Measurements from ENCODE around the gene DLGAP1. TPM values are rescaled to one million over a fixed set of nuclear protein-coding genes. Genes with fewer than 3 reads are reported as not detected.

DLGAP1 gene
- polyA plus RNA-seq, 1 donor from 2014 or later: 4.5 TPM

- Histone ChIP-seq H3K27ac (ENCODE audit: low read length) (no peak overlapping the region), H2AFZ (ENCODE audit: low read depth, low read length) (no peak overlapping the region), H3K27me3 (ENCODE audit: insufficient read depth, low read depth, low read length) (no peaks in the 10 kb centered on the region), H3K9me2 (ENCODE audit: insufficient read depth, low read length) (no peaks in the 10 kb centered on the region), H3K79me2 (replicated peaks; ENCODE audit: insufficient read depth, low read length) (no peaks in the 10 kb centered on the region), H3K4me3 (ENCODE audit: low read length) (no peak overlapping the region), H3K9ac (ENCODE audit: low read length) (no peak overlapping the region), H3K36me3 (ENCODE audit: insufficient read depth, low read length) (no peaks in the 10 kb centered on the region), H3F3A (ENCODE audit: insufficient read depth, low read length, poor library complexity, severe bottlenecking) (no peaks in the 10 kb centered on the region), H3K9me3 (ENCODE audit: low read length) (no peaks in the 10 kb centered on the region), H4K20me1 (ENCODE audit: insufficient read depth) (no peaks in the 10 kb centered on the region), H3K4me2 (ENCODE audit: low read length) (no peak overlapping the region)
- TF ChIP-seq SMC3 (conservative IDR thresholded peaks at IDR 0.05; ENCODE audit: poor library complexity): no peak
- no peak for TF ChIP-seq EZH2 (IDR thresholded peaks at IDR 0.05; ENCODE audit: borderline replicate concordance, insufficient read depth, low read length, poor library complexity, severe bottlenecking)
- TF ChIP-seq POLR2AphosphoS5 (IDR thresholded peaks at IDR 0.05): no peak
- no peak for TF ChIP-seq RAD21 (conservative IDR thresholded peaks at IDR 0.05)
- TF ChIP-seq EP300 (conservative IDR thresholded peaks at IDR 0.05; ENCODE audit: poor library complexity, severe bottlenecking): no peak
- TF ChIP-seq CTCF (IDR thresholded peaks at IDR 0.05; ENCODE audit: poor library complexity, severe bottlenecking): no peak
- no peak for TF ChIP-seq REST (IDR thresholded peaks at IDR 0.05; ENCODE audit: borderline replicate concordance)
- no peak for TF ChIP-seq MXI1 (conservative IDR thresholded peaks at IDR 0.05; ENCODE audit: poor library complexity, severe bottlenecking)
- TF ChIP-seq TAF1 (IDR thresholded peaks at IDR 0.05; ENCODE audit: low read depth): no peak
These were observed 297.8 kb downstream of the DLGAP1 start for GRCh38 chr18:4157352-4157751.

GRCh38 chr18:4146797-4147196 is 308.3 kb downstream of the DLGAP1 start:
- no peaks in the 10 kb centered on the region for H3K27me3 ChIP-seq (ENCODE audit: insufficient read depth, low read depth, low read length)
- H3K79me2 ChIP-seq (replicated peaks; ENCODE audit: insufficient read depth, low read length): no peaks in the 10 kb centered on the region
- no peaks in the 10 kb centered on the region for H3K36me3 ChIP-seq (ENCODE audit: insufficient read depth, low read length)
- H3K9me3 ChIP-seq (ENCODE audit: low read length): no peaks in the 10 kb centered on the region
- no peak overlapping the region for H3K4me2 ChIP-seq (ENCODE audit: low read length)
- no peak overlapping the region for H2AFZ ChIP-seq (ENCODE audit: low read depth, low read length)
- no peak overlapping the region for H3K4me3 ChIP-seq (ENCODE audit: low read length)
- TF ChIP-seq EZH2 (IDR thresholded peaks at IDR 0.05; ENCODE audit: borderline replicate concordance, insufficient read depth, low read length, poor library complexity, severe bottlenecking) (no peak), SMC3 (conservative IDR thresholded peaks at IDR 0.05; ENCODE audit: poor library complexity) (no peak), EP300 (conservative IDR thresholded peaks at IDR 0.05; ENCODE audit: poor library complexity, severe bottlenecking) (no peak), TAF1 (IDR thresholded peaks at IDR 0.05; ENCODE audit: low read depth) (no peak), CTCF (IDR thresholded peaks at IDR 0.05; ENCODE audit: poor library complexity, severe bottlenecking) (no peak), RAD21 (conservative IDR thresholded peaks at IDR 0.05) (no peak), MXI1 (conservative IDR thresholded peaks at IDR 0.05; ENCODE audit: poor library complexity, severe bottlenecking) (no peak), REST (IDR thresholded peaks at IDR 0.05; ENCODE audit: borderline replicate concordance) (no peak), POLR2AphosphoS5 (IDR thresholded peaks at IDR 0.05) (no peak)
- H4K20me1 ChIP-seq (ENCODE audit: insufficient read depth): no peaks in the 10 kb centered on the region
- H3K9ac ChIP-seq (ENCODE audit: low read length): no peak overlapping the region
- no peaks in the 10 kb centered on the region for H3F3A ChIP-seq (ENCODE audit: insufficient read depth, low read length, poor library complexity, severe bottlenecking)
- no peak overlapping the region for H3K27ac ChIP-seq (ENCODE audit: low read length)
- no peaks in the 10 kb centered on the region for H3K9me2 ChIP-seq (ENCODE audit: insufficient read depth, low read length)

All from neural cell (in vitro differentiated cells).